Heart left ventricle (tissue), 16 donors: Measurements from ENCODE around the gene NAT14. TPM values are rescaled to one million over a fixed set of nuclear protein-coding genes. Genes with fewer than 3 reads are reported as not detected.

ENCODE experiments used
- ATAC-seq, 4 donors: fragments of 200-7000 bp; cut with Tn5 transposase; one replicate each; pipeline ENCODE4 v1.9.1; 2020 to 2022; ENCODE audit warnings: moderate library complexity in 4 of 4, mild to moderate bottlenecking in 3 of 4, moderate number of reproducible peaks in 1 of 4
- DNase-seq, 5 donors: peaks; one replicate each; pipeline ENCODE4 v3.0.0-alpha.2; 2020
- H3K27ac ChIP-seq, 12 donors: fragments of 200-600 bp; sonication (generic) in 4 of 12; one replicate each; pipeline versions ENCODE4 v1.5.0 to v1.8.0; 2016 to 2022; ENCODE audit warnings: mild to moderate bottlenecking in 2 of 12
- H3K27me3 ChIP-seq, 9 donors: fragments of 200-600 bp; sonication (generic) in 2 of 9; one replicate each; pipeline versions ENCODE4 v1.5.1 to v1.8.0; 2016 to 2022; ENCODE audit warnings: mild to moderate bottlenecking in 3 of 9
- H3K36me3 ChIP-seq, 9 donors: fragments of 200-600 bp; sonication (generic) in 2 of 9; one replicate each; pipeline versions ENCODE4 v1.5.0 to v1.8.0; 2018 to 2022; ENCODE audit warnings: mild to moderate bottlenecking in 2 of 9
- H3K4me1 ChIP-seq, 12 donors: fragments of 200-600 bp; sonication (generic) in 4 of 12; one replicate each; pipeline versions ENCODE4 v1.5.0 to v1.8.0; 2016 to 2022; ENCODE audit warnings: mild to moderate bottlenecking in 3 of 12
- H3K4me3 ChIP-seq, 12 donors: fragments of 200-600 bp; sonication (generic) in 4 of 12; one replicate each; pipeline versions ENCODE4 v1.5.0 to v1.8.0; 2017 to 2022; ENCODE audit warnings: mild to moderate bottlenecking in 9 of 12, moderate library complexity in 4 of 12
- H3K9me3 ChIP-seq, 12 donors: fragments of 200-600 bp; sonication (generic) in 4 of 12; one replicate each; pipeline versions ENCODE4 v1.5.0 to v1.8.0; 2016 to 2022; ENCODE audit warnings: mild to moderate bottlenecking in 1 of 12
- CTCF ChIP-seq, 12 donors: fragments of 200-600 bp; sonication (generic) in 4 of 12; IDR thresholded peaks; one replicate each; pipeline versions ENCODE4 v1.5.0 to v1.8.0; 2018 to 2022; ENCODE audit warnings: antibody characterized with exemption in 12 of 12, mild to moderate bottlenecking in 5 of 12
- POLR2A ChIP-seq, 2 donors: fragments of 450-650 bp; IDR thresholded peaks; one replicate each; pipeline ENCODE4 v1.6.1; 2017; ENCODE audit warnings: antibody characterized with exemption in 2 of 2, mild to moderate bottlenecking in 2 of 2, moderate library complexity in 2 of 2
- WGBS, 4 donors: extraction: QIAGEN DNeasy Blood & Tissue Kit in 2 of 4; methylation state at CpG; one replicate each; pipeline versions ENCODE4 v1.1.5 to v1.1.7; 2013 to 2018; 5-methylcytosine and 5-hydroxymethylcytosine counted together
- intact Hi-C, 10 donors: fragments of 100-400 bp; cut with DNase I; formaldehyde crosslinking; loops; one replicate each; pipeline versions ENCODE4 v1.11.1 to v1.14.2; 2022
- polyA plus RNA-seq, 2 donors: library from polyadenylated mRNA; stranded (reverse); fragments of 200-250 nt; gene quantifications; one replicate each; pipeline ENCODE4 v1.2.3, GENCODE V29; 2013
- total RNA-seq, 9 donors: library from RNA; depleted of rRNA in 2 of 9; stranded (reverse); fragments of >200 nt in 2 of 9; fragmentation: NEBNext Ultra II Directional in 3 of 9; extraction: Animal tissue kit (Norgen Biotek cat#: 25700) in 3 of 9; gene quantifications; one replicate each; pipeline versions ENCODE4 v1.1.0 to v1.2.4, GENCODE V29; 2016 to 2023
- donor health status: ischemic (EF 13 %, LVEDD 7.1; RV severe dilation, severe dysfunction).
- donor health status: healthy with polysubstance abuse.
- donor health status: DM: no; HTN: yes; CAD: no.
- donor health status: DM: no; HTN: no; CAD: no.
- donor health status: ischemic (EF 25% LVEDD 6.9; RV normal size, moderate dysfunction).
- donor health status: ischemic (EF 25% LVEDD 5.7; RV mildly dilated, moderate dysfunction).
- donor health status: healthy.
- donor health status: DM: yes; HTN: yes; CAD: no.
- donor health status: ischemic (EF 35%, LVEDD 5.7; RV mildly dilated, moderate dysfunction).
- donor health status: nonischemic (EF 11% LVEDD 7.7; RV severe dilation, severe dysfunction).
- donor health status: DM: yes; HTN: yes; CAD: no.
- donor health status: PGD.
- donor health status: ischemic (EF 29% LVEDD 5.4; RV normal size, mild dysfunction).
- donor health status: nonischemic (EF 23%, LVEDD 6.1; RV moderate dilation, normal function).

The NAT14 gene
- total and polyA plus RNA-seq, 11 donors, result 2.9 to 10.4 (median 7.3) TPM

GRCh38 chr19:55457683-55458457, 27.1 kb upstream of the NAT14 start:
- ATAC-seq, result no peak
- intact Hi-C loops, result loop anchor here in 2 of 10 donors (5.0 to 10.0 kb wide), 2 partner anchors 266 to 313 kb away; partner anchors contain the start of gene TNNT1 (in 1 of the 2)
- TF ChIP-seq POLR2A (IDR thresholded peaks at IDR 0.05), result no peak
- TF ChIP-seq CTCF (IDR thresholded peaks at IDR 0.05), result no peak

GRCh38 chr19:55459551-55459949, 25.4 kb upstream of the NAT14 start:
- ATAC-seq (no peak), DNase-seq (peak in 1 of 5 donors; percentile 33)
- Histone ChIP-seq H3K4me1 (peaks cover 0 to 24% (median 9%) of the 10 kb centered on the region in 12 donors), H3K4me3 (peak overlapping the region in 2 of 12 donors; percentile 71 to 84), H3K27me3 (no peaks in the 10 kb centered on the region), H3K27ac (peak overlapping the region in 8 of 12 donors; percentile 54 to 97 (median 93)), H3K9me3 (no peaks in the 10 kb centered on the region), H3K36me3 (peaks cover 0 to 16% (median 7%) of the 10 kb centered on the region in 9 donors)
- 59 to 64% (median 63%) methylated on average over 8 of the region's 8 CpGs for WGBS, 4 donors
- TF ChIP-seq POLR2A (IDR thresholded peaks at IDR 0.05), result no peak
- no peak for TF ChIP-seq CTCF (IDR thresholded peaks at IDR 0.05)
- intact Hi-C loops, result loop anchor here in 2 of 10 donors (5.0 to 10.0 kb wide), 2 partner anchors 267 to 315 kb away; partner anchors contain the start of gene TNNT1 (in 1 of the 2)

More at GRCh38 chr19:55457683-55458457, 27.1 kb upstream of the NAT14 start:
- 79 to 90% (median 83%) methylated on average over 16 of the region's 16 CpGs for WGBS, 4 donors
- Histone ChIP-seq H3K36me3 (peaks cover 0 to 16% (median 7%) of the 10 kb centered on the region in 9 donors), H3K4me1 (peaks cover 0 to 24% (median 9%) of the 10 kb centered on the region in 12 donors), H3K9me3 (no peaks in the 10 kb centered on the region), H3K4me3 (no peak overlapping the region), H3K27ac (no peak overlapping the region), H3K27me3 (peaks cover 0 to 7% (median 0%) of the 10 kb centered on the region in 9 donors)
- DNase-seq, result no peak

GRCh38 chr19:55459950-55460657, 24.9 kb upstream of the NAT14 start:
- no peaks in the 10 kb centered on the region for H3K27me3 ChIP-seq
- 30 to 42% (median 40%) methylated on average over 16 of the region's 16 CpGs for WGBS, 4 donors
- H3K36me3 ChIP-seq, result peaks cover 0 to 14% (median 5%) of the 10 kb centered on the region in 9 donors
- H3K4me3 ChIP-seq, result peak overlapping the region in 10 of 12 donors; percentile 58 to 94 (median 86)
- ATAC-seq (no peak), DNase-seq (no peak)
- H3K9me3 ChIP-seq, result no peaks in the 10 kb centered on the region
- intact Hi-C loops, result loop anchor here in 4 of 10 donors (2.0 to 10.0 kb wide), 5 partner anchors 49 to 315 kb away; partner anchors contain the start of gene TNNT1 (in 1 of the 4)
- peak overlapping the region in 11 of 12 donors; percentile 54 to 97 (median 92) for H3K27ac ChIP-seq
- TF ChIP-seq POLR2A (IDR thresholded peaks at IDR 0.05) (no peak), CTCF (IDR thresholded peaks at IDR 0.05) (no peak)
- peaks cover 0 to 24% (median 9%) of the 10 kb centered on the region in 12 donors for H3K4me1 ChIP-seq
